WTC11 (cell line): ENCODE measurements around the gene CDH7. TPM values are rescaled to one million over a fixed set of nuclear protein-coding genes. Genes with fewer than 3 reads are reported as not detected.
A peak's percentile ranks its signal among the peaks of the same experiment; 100 is the strongest.

ENCODE experiments used
- ATAC-seq: fragments of 200-7000 bp; cut with Tn5 transposase; 2 replicates; pipeline ENCODE4 v1.10.0; 2021; ENCODE audit warnings: mild to moderate bottlenecking, moderate library complexity
- CTCF ChIA-PET: fragments of 300-600 bp; sonication (Branson Sonifier 250); formaldehyde crosslinking; loops from one replicate; lab custom pipeline; 2021; ENCODE audit warnings: antibody characterized with exemption; lab: Charles Lee
- POLR2A ChIA-PET: fragments of 350-600 bp; sonication (Branson Sonifier 250); formaldehyde crosslinking; loops from one replicate; lab custom pipeline; 2021; ENCODE audit warnings: antibody characterized with exemption; lab: Charles Lee
- DNase-seq: peaks from one replicate; pipeline ENCODE4 v3.0.0; 2021; ENCODE audit warnings: low spot score
- H3K27ac Mint-ChIP-seq: 2 replicates; pipeline ENCODE4 v1.8.0; 2021; ENCODE audit warnings: mixed read lengths
- H3K27me3 Mint-ChIP-seq: 2 replicates; pipeline ENCODE4 v1.8.0; 2021; ENCODE audit warnings: low read depth, mild to moderate bottlenecking, moderate library complexity, mixed read lengths
- H3K36me3 Mint-ChIP-seq: 2 replicates; pipeline ENCODE4 v1.8.0; 2021; ENCODE audit warnings: mixed read lengths
- H3K4me1 Mint-ChIP-seq: 2 replicates; pipeline ENCODE4 v1.8.0; 2022; ENCODE audit warnings: mixed read lengths
- H3K4me3 Mint-ChIP-seq: 2 replicates; pipeline ENCODE4 v1.8.0; 2021; ENCODE audit warnings: mild to moderate bottlenecking, moderate library complexity, mixed read lengths
- H3K9me3 Mint-ChIP-seq: 2 replicates; pipeline ENCODE4 v1.8.0; 2021; ENCODE audit warnings: mixed read lengths
- ESRRA ChIP-seq: sonication (generic); formaldehyde crosslinking; IDR thresholded peaks from 2 replicates; pipeline ENCODE4 v1.8.1; 2022; ENCODE audit warnings: mild to moderate bottlenecking, missing genetic modification reagents, borderline replicate concordance
- GABPB1 ChIP-seq: sonication (generic); formaldehyde crosslinking; IDR thresholded peaks from 2 replicates; pipeline ENCODE4 v1.8.1; 2023; ENCODE audit warnings: mild to moderate bottlenecking, missing genetic modification reagents
- RORB ChIP-seq: fragments of 250-450 bp; sonication (Bioruptor Pico); IDR thresholded peaks from 2 replicates; pipeline ENCODE4 v1.9.0; 2021; ENCODE audit warnings: mild to moderate bottlenecking
- SMAD3 ChIP-seq: sonication (generic); formaldehyde crosslinking; IDR thresholded peaks from 2 replicates; pipeline ENCODE4 v1.8.0; 2022; ENCODE audit warnings: missing genetic modification reagents, mild to moderate bottlenecking, borderline replicate concordance
- ZNF219 ChIP-seq: sonication (generic); formaldehyde crosslinking; IDR thresholded peaks from 2 replicates; pipeline ENCODE4 v1.8.0; 2023; ENCODE audit warnings: missing genetic modification reagents, mild to moderate bottlenecking, borderline replicate concordance
- total RNA-seq: library from RNA; stranded (reverse); gene quantifications from 3 replicates; pipeline ENCODE4 v1.2.3, GENCODE V29; 2021
- TF ChIP-seq, protein P1 (sequence below): sonication (generic); formaldehyde crosslinking; IDR thresholded peaks from 2 replicates; pipeline ENCODE4 v1.8.0; 2022; ENCODE audit warnings: mild to moderate bottlenecking, missing genetic modification reagents
- TF ChIP-seq, protein P2 (sequence below): sonication (generic); formaldehyde crosslinking; IDR thresholded peaks from 2 replicates; pipeline ENCODE4 v1.8.1; 2022; ENCODE audit warnings: low read depth, missing genetic modification reagents, borderline replicate concordance
- TF ChIP-seq, protein P3 (sequence below): sonication (generic); formaldehyde crosslinking; conservative IDR thresholded peaks from 2 replicates; pipeline ENCODE4 v1.8.1; 2023; ENCODE audit warnings: mild to moderate bottlenecking, low read depth, missing genetic modification reagents, moderate library complexity
- TF ChIP-seq, protein P4 (sequence below): fragments of 250-450 bp; sonication (Bioruptor Pico); conservative IDR thresholded peaks from 2 replicates; pipeline ENCODE4 v1.9.0; 2021; ENCODE audit warnings: mild to moderate bottlenecking
- TF ChIP-seq, protein P5 (sequence below): fragments of 250-450 bp; sonication (Bioruptor Pico); IDR thresholded peaks from 2 replicates; pipeline ENCODE4 v1.9.0; 2021; ENCODE audit warnings: mild to moderate bottlenecking
- TF ChIP-seq, protein P6 (sequence below): sonication (generic); formaldehyde crosslinking; IDR thresholded peaks from 2 replicates; pipeline ENCODE4 v1.8.1; 2022; ENCODE audit warnings: mild to moderate bottlenecking, missing genetic modification reagents, moderate library complexity, borderline replicate concordance

Gene CDH7
- total RNA-seq, 1 experiment from 2014 or later, result 1.3 TPM

DNA sequence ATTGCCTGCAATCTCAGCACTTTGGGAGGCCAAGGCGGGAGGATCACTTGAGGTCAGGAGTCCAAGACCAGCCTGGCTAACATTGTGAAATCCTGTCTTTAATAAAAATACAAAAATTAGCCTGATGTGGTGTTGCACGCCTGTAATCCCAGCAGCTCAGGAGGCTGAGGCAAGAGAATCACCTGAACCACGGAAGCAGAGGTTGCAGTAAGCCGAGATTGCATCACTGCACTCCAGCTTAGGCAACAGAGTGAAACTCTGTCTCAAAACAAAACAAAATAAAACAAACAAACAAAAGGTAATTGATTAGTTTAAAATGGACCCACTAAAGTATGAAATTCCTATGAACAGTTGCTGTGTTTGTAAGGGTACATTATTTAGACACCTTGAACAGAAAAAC lies 39.8 kb downstream of the CDH7 start:
- H3K4me1 Mint-ChIP-seq, result no peaks in the 10 kb centered on the region
- H3K27ac Mint-ChIP-seq, result no peak overlapping the region
- H3K27me3 Mint-ChIP-seq, result no peaks in the 10 kb centered on the region
- no peak overlapping the region for H3K4me3 Mint-ChIP-seq
- no peak for ATAC-seq
- TF ChIP-seq ESRRA (CRISPR knock-in tag) (no peak), GABPB1 (CRISPR knock-in tag) (0 out of 2 replicates have a peak, but pooled peaks have one; percentile 19)
- TF ChIP-seq, protein P1, sequence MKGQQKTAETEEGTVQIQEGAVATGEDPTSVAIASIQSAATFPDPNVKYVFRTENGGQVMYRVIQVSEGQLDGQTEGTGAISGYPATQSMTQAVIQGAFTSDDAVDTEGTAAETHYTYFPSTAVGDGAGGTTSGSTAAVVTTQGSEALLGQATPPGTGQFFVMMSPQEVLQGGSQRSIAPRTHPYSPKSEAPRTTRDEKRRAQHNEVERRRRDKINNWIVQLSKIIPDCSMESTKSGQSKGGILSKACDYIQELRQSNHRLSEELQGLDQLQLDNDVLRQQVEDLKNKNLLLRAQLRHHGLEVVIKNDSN (CRISPR knock-in tag), result no peak
- no peak for DNase-seq
- CTCF ChIA-PET, result no interaction called here
- no peaks in the 10 kb centered on the region for H3K9me3 Mint-ChIP-seq
- H3K36me3 Mint-ChIP-seq, result no peaks in the 10 kb centered on the region
- POLR2A ChIA-PET, result no interaction called here

DNA sequence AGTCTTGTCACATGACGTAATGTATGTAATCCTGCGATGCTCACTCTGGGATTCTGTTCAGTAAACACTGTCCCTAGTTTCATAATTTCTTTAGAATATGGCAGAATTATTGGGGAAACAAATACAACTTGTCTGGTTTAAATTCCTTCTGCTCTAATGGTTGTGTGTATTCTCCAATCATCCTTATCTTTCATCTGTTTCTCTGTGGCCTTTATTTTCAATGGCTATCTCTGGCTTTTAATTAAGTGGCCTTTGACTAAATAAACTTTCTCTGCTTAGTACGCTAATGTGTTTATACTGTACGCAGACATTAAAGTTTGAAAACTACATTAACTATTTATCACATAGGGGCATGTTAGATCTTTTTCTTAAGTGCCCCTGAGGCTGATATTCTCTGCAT lies 40.9 kb downstream of the CDH7 start:
- Mint-ChIP-seq H3K4me3 (no peak overlapping the region), H3K27ac (no peak overlapping the region), H3K9me3 (no peaks in the 10 kb centered on the region), H3K36me3 (no peaks in the 10 kb centered on the region), H3K4me1 (no peaks in the 10 kb centered on the region), H3K27me3 (no peaks in the 10 kb centered on the region)
- CTCF ChIA-PET, result no interaction called here
- POLR2A ChIA-PET, result no interaction called here
- no peak for TF ChIP-seq ESRRA (CRISPR knock-in tag)
- no peak for TF ChIP-seq RORB (CRISPR knock-in tag)
- TF ChIP-seq, protein P2, sequence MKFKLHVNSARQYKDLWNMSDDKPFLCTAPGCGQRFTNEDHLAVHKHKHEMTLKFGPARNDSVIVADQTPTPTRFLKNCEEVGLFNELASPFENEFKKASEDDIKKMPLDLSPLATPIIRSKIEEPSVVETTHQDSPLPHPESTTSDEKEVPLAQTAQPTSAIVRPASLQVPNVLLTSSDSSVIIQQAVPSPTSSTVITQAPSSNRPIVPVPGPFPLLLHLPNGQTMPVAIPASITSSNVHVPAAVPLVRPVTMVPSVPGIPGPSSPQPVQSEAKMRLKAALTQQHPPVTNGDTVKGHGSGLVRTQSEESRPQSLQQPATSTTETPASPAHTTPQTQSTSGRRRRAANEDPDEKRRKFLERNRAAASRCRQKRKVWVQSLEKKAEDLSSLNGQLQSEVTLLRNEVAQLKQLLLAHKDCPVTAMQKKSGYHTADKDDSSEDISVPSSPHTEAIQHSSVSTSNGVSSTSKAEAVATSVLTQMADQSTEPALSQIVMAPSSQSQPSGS (CRISPR knock-in tag), result no peak
- TF ChIP-seq SMAD3 (CRISPR knock-in tag), result no peak
- TF ChIP-seq, protein P3, sequence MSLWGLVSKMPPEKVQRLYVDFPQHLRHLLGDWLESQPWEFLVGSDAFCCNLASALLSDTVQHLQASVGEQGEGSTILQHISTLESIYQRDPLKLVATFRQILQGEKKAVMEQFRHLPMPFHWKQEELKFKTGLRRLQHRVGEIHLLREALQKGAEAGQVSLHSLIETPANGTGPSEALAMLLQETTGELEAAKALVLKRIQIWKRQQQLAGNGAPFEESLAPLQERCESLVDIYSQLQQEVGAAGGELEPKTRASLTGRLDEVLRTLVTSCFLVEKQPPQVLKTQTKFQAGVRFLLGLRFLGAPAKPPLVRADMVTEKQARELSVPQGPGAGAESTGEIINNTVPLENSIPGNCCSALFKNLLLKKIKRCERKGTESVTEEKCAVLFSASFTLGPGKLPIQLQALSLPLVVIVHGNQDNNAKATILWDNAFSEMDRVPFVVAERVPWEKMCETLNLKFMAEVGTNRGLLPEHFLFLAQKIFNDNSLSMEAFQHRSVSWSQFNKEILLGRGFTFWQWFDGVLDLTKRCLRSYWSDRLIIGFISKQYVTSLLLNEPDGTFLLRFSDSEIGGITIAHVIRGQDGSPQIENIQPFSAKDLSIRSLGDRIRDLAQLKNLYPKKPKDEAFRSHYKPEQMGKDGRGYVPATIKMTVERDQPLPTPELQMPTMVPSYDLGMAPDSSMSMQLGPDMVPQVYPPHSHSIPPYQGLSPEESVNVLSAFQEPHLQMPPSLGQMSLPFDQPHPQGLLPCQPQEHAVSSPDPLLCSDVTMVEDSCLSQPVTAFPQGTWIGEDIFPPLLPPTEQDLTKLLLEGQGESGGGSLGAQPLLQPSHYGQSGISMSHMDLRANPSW (CRISPR knock-in tag), result no peak
- TF ChIP-seq GABPB1 (CRISPR knock-in tag), result no peak
- TF ChIP-seq, protein P4, sequence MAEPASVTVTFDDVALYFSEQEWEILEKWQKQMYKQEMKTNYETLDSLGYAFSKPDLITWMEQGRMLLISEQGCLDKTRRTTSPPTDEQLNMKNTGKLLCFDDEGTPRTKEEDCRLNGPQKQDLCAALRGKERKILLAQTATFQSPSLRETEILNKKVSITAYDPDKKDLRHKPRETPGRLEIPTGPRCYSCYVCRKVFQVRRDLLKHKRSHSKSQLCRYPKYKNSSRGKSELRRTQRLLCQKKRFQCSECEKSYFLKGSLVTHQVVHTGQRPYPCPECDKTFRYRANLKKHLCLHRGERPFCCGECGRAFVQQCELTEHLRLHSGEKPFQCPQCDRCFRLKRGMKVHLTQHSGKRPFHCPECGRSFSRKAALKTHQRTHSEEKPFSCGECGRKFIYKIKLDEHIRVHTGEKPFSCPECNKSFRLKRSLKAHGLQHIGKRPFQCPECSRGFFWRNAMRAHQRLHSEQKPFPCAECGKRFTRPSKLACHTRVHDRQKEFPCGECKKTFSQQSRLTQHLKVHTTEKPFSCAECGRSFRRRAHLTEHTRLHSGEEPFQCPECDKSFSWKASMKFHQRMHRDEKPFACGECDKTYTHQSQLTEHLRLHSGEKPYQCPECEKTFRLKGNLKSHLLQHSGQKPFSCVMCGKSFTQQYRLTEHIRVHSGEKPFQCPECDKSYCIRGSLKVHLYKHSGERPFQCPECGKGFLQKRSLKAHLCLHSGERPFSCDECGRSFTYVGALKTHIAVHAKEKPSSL, result no peak
- TF ChIP-seq ZNF219, result no peak
- TF ChIP-seq, protein P5, sequence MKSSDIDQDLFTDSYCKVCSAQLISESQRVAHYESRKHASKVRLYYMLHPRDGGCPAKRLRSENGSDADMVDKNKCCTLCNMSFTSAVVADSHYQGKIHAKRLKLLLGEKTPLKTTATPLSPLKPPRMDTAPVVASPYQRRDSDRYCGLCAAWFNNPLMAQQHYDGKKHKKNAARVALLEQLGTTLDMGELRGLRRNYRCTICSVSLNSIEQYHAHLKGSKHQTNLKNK (CRISPR knock-in tag), result no peak
- TF ChIP-seq, protein P6, sequence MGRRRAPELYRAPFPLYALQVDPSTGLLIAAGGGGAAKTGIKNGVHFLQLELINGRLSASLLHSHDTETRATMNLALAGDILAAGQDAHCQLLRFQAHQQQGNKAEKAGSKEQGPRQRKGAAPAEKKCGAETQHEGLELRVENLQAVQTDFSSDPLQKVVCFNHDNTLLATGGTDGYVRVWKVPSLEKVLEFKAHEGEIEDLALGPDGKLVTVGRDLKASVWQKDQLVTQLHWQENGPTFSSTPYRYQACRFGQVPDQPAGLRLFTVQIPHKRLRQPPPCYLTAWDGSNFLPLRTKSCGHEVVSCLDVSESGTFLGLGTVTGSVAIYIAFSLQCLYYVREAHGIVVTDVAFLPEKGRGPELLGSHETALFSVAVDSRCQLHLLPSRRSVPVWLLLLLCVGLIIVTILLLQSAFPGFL (CRISPR knock-in tag), result no peak
- TF ChIP-seq, protein P1 (CRISPR knock-in tag), result no peak
- DNase-seq (no peak), ATAC-seq (no peak)
